GM23248 (cell line): ENCODE measurements around the gene TNFRSF13B.

Experiments used
- EZH2 ChIP-seq: fragments of 200-600 bp; sonication (generic); IDR thresholded peaks from 2 replicates; pipeline ENCODE4 v1.6.1; 2018; ENCODE audit warnings: antibody characterized with exemption, mild to moderate bottlenecking; ENCODE audit not compliant: insufficient read depth, poor library complexity, severe bottlenecking
- EZH2phosphoT487 ChIP-seq: fragments of 200-600 bp; sonication (generic); IDR thresholded peaks from 2 replicates; pipeline ENCODE4 v1.6.1; 2018; ENCODE audit warnings: antibody characterized with exemption, moderate library complexity, mild to moderate bottlenecking, low read depth; ENCODE audit not compliant: insufficient read depth

GRCh38 chr17:16968786-16969185, 3.1 kb downstream of the TNFRSF13B start:
- TF ChIP-seq EZH2 (no peak), EZH2phosphoT487 (no peak)
